Stimulated activated CD4-positive, alpha-beta T cell treated with anti-CD3 and anti-CD28 coated beads, Interleukin-12 subunit alpha, Interleukin-12 subunit beta, amount 100 ng/mL, for 4 hours (primary cell): ENCODE measurements around the gene SERINC3.

Experiments
- DNase-seq: peaks from one replicate; pipeline ENCODE4 v3.0.0-alpha.2; 2020

SERINC3 gene

GRCh38 chr20:44532259-44532980, 10.6 kb upstream of the SERINC3 start:
- DNase-seq = no peak

GRCh38 chr20:44528309-44528708, 6.4 kb upstream of the SERINC3 start:
- no peak for DNase-seq

DNA sequence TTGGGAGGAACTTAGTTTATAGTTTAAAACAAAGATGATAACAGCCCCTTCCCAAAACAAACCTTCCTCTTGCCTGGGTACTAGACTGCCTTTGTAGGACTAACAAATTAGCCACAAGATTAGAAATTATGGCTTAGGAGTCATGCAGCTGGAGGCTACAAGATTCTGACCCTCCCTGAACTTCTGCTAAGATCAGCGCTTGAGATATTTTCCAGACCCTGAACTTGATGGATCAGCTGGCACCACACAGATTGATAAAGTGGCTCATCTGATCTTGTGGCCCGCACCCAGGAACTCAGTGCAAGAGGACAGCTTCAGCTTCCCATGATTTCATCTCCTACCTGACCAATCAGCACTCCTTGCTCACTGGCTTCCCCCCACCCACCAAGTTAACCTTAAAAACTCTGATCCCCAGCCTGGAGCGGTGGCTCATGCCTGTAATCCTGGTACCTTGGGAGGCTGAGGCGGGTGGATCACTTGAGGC, 5.9 kb upstream of the SERINC3 start:
- no peak for DNase-seq

GRCh38 chr20:44526129-44526528, 4.3 kb upstream of the SERINC3 start:
- no peak for DNase-seq

DNA sequence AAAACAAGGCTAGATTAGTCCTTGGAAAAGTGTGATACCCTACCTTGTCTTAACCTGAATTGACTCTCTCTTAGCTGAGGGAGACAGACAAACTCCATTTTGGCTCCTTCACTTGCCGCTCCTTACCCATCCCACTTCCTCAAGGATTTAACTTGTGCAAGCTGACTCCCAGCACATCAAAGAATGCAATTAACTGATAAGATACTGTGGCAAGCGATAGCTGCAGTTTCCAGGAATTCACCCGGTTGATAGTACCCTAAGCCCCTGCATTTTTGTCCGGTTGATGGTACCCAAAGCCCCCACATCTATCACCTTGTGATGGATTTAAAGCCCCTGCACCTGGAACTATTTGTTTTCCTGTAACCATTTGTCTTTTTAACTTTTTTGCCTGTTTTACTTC, 1.9 kb upstream of the SERINC3 start:
- no peak for DNase-seq

GRCh38 chr20:44522841-44523240, 971 bp upstream of the SERINC3 start:
- no peak for DNase-seq

GRCh38 chr20:44520881-44521280, 989 bp downstream of the SERINC3 start:
- no peak for DNase-seq

DNA sequence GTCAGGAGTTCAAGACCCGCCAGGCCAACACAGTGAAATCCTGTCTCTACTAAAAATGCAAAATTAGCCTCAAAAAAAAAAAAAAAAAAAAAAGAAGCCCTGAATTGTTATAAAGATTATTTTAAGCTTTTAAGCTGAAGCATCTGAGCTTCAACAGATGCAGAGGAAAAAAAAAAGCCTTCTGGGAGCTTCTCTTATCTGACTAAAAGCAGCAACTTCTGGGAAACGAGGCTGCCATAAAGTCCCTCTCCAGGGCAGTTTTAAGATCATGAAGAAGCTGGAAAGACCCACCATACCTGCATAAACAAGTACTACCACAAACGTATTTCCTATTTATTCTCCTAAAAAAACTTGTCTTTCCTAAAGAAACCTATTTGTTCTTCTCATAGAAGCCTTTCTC, 3.6 kb downstream of the SERINC3 start:
- DNase-seq = no peak

DNA sequence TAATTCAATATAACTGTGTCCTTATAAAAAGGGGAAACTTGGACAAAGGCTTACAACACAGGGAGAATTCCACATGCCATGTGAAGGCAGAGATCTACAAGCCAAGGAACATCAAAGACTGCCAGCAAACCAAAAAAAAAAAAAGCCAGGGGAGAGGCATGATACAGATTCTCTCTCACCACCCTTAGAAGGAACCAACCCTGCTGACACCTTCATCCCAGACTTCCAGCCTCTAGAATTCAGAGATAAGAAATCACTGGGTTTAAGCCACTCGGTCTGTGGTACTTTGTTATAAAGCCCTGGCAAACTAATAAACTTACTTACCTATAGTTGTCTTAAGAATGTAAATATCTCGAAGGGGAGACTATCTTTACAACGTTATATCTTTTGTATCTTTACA, 4.4 kb downstream of the SERINC3 start:
- no peak for DNase-seq

DNA sequence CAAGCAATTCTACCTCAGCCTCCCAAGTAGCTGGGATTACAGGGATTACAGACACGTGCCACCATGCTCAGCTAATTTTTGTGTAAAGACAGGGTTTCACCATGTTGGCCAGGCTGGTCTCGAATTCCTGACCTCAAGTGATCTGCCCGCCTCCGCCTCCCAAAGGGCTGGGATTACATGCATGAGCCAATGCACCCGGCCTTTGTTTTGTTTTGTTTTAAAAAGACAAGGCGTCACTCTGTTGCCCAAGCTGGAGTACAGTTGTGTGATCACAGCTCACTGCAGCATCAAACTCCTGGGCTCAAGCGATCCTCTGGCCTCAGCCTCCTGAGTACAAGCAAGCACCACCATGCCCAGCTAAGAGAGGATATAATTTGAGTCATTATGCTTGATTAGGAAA, 5.4 kb downstream of the SERINC3 start:
- no peak for DNase-seq

- DNase-seq = no peak
These were observed 8.0 kb downstream of the SERINC3 start for GRCh38 chr20:44513871-44514270.

GRCh38 chr20:44509762-44510161, 12.1 kb downstream of the SERINC3 start:
- no peak for DNase-seq

- DNase-seq = no peak
These were observed 17.2 kb downstream of the SERINC3 start for GRCh38 chr20:44504402-44505307.

DNA sequence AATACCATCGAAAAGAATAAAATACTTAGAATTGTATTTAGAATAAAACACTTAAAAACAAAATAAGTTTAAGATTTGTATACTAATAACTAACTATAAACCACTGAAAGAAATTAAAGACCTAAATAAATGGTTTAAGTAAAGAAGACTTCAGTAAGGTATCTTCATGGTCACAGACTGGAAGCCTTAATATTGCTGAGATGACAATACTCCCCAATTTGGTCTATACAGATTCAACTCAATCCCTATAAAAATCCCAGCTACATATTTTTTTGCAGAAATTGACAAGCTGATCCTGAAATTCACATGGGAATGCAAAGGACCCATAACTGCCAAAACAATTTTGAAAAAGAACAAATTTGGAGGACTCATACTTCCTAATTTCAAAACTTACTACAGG, 18.9 kb downstream of the SERINC3 start:
- no peak for DNase-seq

GRCh38 chr20:44501448-44501847, 20.4 kb downstream of the SERINC3 start:
- no peak for DNase-seq

DNA sequence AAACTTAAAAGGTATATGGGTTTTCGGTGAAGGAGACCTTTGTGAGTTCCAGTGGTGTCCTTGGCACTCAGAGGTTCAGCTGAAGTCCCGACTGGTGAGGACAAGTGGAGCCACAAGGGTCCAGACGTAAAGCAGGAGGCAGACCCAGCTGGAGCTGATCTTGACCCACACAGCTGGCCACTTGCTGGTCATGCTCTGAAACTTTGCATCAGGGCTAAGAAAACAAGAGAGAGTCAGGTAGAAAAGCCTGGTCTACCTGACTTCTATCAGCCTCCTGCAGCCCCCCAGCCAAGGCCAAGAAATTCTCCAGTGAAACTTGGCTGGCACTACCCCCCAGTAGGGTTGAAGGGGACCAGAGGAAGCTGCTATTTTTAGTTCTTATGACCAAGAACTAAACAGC, 21.6 kb downstream of the SERINC3 start:
- DNase-seq = no peak

- no peak for DNase-seq
These were observed 24.1 kb downstream of the SERINC3 start for GRCh38 chr20:44497761-44498160.

GRCh38 chr20:44496976-44497375, 24.9 kb downstream of the SERINC3 start:
- peak; percentile 19 for DNase-seq

GRCh38 chr20:44495802-44496481, 25.9 kb downstream of the SERINC3 start:
- DNase-seq = no peak

- no peak for DNase-seq
These were observed 26.6 kb downstream of the SERINC3 start for GRCh38 chr20:44495257-44495656.

GRCh38 chr20:44494681-44495080, 27.2 kb downstream of the SERINC3 start:
- no peak for DNase-seq

- no peak for DNase-seq
These were observed 27.6 kb downstream of the SERINC3 start for GRCh38 chr20:44494266-44494665.

- DNase-seq = no peak
These were observed 30.1 kb downstream of the SERINC3 start for GRCh38 chr20:44491635-44492395.
